GM21529 (cell line): Measurements from ENCODE around the gene KRTAP10-2.
"Not testable (repeated sequence)": the region's sequence is repeated elsewhere in the genome, so short reads cannot be mapped to it uniquely, and the experiment has no call there.

Source experiments
- ATAC-seq: cut with Tn5 transposase; IDR thresholded peaks from one replicate; pipeline ENCODE4 v1.9.1; 2021; ENCODE audit not compliant: unreplicated experiment

Gene KRTAP10-2

DNA sequence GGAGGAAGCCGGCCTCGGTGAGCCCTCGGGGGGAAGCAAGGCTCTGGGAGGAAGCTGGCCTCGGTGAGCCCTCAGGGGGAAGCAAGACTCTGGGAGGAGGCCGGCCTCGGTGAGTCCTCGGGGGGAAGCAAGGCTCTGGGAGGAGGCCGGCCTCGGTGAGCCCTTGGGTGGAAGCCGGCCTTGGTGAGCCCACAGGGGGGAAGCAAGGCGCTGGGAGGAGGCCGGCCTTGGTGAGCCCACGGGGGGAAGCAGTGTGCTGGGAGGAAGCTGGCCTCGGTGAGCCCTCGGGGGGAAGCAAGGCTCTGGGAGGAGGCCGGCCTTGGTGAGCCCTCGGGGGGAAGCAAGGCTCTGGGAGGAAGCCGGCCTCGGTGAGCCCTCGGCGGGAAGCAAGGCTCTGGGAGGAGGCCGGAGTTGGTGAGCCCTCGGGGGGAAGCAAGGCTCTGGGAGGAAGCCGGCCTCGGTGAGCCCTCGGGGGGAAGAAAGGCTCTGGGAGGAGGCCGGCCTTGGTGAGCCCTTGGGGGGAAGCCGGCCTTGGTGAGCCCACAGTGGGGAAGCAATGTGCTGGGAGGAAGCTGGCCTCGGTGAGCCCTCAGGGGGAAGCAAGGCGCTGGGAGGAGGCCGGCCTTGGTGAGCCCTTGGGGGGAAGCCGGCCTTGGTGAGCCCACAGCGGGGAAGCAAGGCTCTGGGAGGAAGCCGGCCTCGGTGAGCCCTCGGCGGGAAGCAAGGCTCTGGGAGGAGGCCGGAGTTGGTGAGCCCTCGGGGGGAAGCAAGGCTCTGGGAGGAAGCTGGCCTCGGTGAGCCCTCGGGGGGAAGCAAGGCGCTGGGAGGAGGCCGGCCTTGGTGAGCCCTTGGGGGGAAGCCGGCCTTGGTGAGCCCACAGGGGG lies 48.1 kb downstream of the KRTAP10-2 start:
- not testable (repeated sequence) for ATAC-seq

GRCh38 chr21:44502171-44502958 lies 48.9 kb downstream of the KRTAP10-2 start:
- no peak for ATAC-seq
